DMS79 treated with DMSO at 0.1 percent for 48 hours (cell line): Measurements from ENCODE around the gene LCN2.
A peak's percentile ranks its signal among the peaks of the same experiment; 100 is the strongest.
"Not testable (repeated sequence)": the region's sequence is repeated elsewhere in the genome, so short reads cannot be mapped to it uniquely, and the experiment has no call there.

Source experiments
- DNase-seq: peaks from one replicate; lab custom pipeline; 2025; lab: John Stamatoyannopoulos, UW

Gene LCN2

GRCh38 chr9:128128836-128129590 is 20.2 kb upstream of the LCN2 start:
- DNase-seq: no peak

- DNase-seq: not testable (repeated sequence)
These were observed 19.2 kb upstream of the LCN2 start for GRCh38 chr9:128129976-128130590.

- not testable (repeated sequence) for DNase-seq
These were observed 18.6 kb upstream of the LCN2 start for GRCh38 chr9:128130651-128131050.

GRCh38 chr9:128131346-128131745 is 17.9 kb upstream of the LCN2 start:
- DNase-seq: not testable (repeated sequence)

- DNase-seq: not testable (repeated sequence)
These were observed 17.1 kb upstream of the LCN2 start for GRCh38 chr9:128132139-128132538.

GRCh38 chr9:128135561-128135960 is 13.7 kb upstream of the LCN2 start:
- DNase-seq: not testable (repeated sequence)

- no peak for DNase-seq
These were observed 12.1 kb upstream of the LCN2 start for GRCh38 chr9:128136816-128137793.

- no peak for DNase-seq
These were observed 11.3 kb upstream of the LCN2 start for GRCh38 chr9:128138001-128138400.

GRCh38 chr9:128139621-128140020 is 9.6 kb upstream of the LCN2 start:
- DNase-seq: no peak

GRCh38 chr9:128141604-128142003 is 7.6 kb upstream of the LCN2 start:
- DNase-seq: no peak

GRCh38 chr9:128142061-128142460 is 7.2 kb upstream of the LCN2 start:
- DNase-seq: no peak

- no peak for DNase-seq
These were observed 6.7 kb upstream of the LCN2 start for GRCh38 chr9:128142596-128142995.

GRCh38 chr9:128143525-128144238 is 5.6 kb upstream of the LCN2 start:
- no peak for DNase-seq

GRCh38 chr9:128144239-128145181 is 4.7 kb upstream of the LCN2 start:
- no peak for DNase-seq

GRCh38 chr9:128145536-128145935 is 3.7 kb upstream of the LCN2 start:
- DNase-seq: peak; percentile 54

- DNase-seq: no peak
These were observed 3.3 kb upstream of the LCN2 start for GRCh38 chr9:128145951-128146351.

GRCh38 chr9:128146591-128147120 is 2.6 kb upstream of the LCN2 start:
- DNase-seq: no peak

- no peak for DNase-seq
These were observed 698 bp upstream of the LCN2 start for GRCh38 chr9:128148509-128149000.

- no peak for DNase-seq
These were observed 819 bp downstream of the LCN2 start for GRCh38 chr9:128149951-128150593.
